ENCODE results near the gene SUN3.
A peak's percentile ranks its signal among the peaks of the same experiment; 100 is the strongest.

The SUN3 gene

GRCh38 chr7:47944536-47945260, 84.2 kb downstream of the SUN3 start:
- TF ChIP-seq, protein P1, sequence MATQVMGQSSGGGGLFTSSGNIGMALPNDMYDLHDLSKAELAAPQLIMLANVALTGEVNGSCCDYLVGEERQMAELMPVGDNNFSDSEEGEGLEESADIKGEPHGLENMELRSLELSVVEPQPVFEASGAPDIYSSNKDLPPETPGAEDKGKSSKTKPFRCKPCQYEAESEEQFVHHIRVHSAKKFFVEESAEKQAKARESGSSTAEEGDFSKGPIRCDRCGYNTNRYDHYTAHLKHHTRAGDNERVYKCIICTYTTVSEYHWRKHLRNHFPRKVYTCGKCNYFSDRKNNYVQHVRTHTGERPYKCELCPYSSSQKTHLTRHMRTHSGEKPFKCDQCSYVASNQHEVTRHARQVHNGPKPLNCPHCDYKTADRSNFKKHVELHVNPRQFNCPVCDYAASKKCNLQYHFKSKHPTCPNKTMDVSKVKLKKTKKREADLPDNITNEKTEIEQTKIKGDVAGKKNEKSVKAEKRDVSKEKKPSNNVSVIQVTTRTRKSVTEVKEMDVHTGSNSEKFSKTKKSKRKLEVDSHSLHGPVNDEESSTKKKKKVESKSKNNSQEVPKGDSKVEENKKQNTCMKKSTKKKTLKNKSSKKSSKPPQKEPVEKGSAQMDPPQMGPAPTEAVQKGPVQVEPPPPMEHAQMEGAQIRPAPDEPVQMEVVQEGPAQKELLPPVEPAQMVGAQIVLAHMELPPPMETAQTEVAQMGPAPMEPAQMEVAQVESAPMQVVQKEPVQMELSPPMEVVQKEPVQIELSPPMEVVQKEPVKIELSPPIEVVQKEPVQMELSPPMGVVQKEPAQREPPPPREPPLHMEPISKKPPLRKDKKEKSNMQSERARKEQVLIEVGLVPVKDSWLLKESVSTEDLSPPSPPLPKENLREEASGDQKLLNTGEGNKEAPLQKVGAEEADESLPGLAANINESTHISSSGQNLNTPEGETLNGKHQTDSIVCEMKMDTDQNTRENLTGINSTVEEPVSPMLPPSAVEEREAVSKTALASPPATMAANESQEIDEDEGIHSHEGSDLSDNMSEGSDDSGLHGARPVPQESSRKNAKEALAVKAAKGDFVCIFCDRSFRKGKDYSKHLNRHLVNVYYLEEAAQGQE (IDR thresholded peaks at IDR 0.05; ENCODE audit: insufficient read depth in 1 of 2, low read depth in 2 of 2, low read length in 2 of 2) = no peak
- TF ChIP-seq POLR2AphosphoS5 (IDR thresholded peaks at IDR 0.05; ENCODE audit: low read depth, low read length) = no peak
- TF ChIP-seq FOXP2 (optimal IDR thresholded peaks at IDR 0.05; ENCODE audit: borderline replicate concordance, extremely low read depth, extremely low read length, insufficient read depth) = no peak
- TF ChIP-seq TAF1 (IDR thresholded peaks at IDR 0.05; ENCODE audit: borderline replicate concordance, insufficient read depth, low read length) = no peak
- no peak for TF ChIP-seq SIN3A (IDR thresholded peaks at IDR 0.05; ENCODE audit: borderline replicate concordance, insufficient read depth, low read length)

- no peak for TF ChIP-seq SIN3A (IDR thresholded peaks at IDR 0.05; ENCODE audit: borderline replicate concordance, insufficient read depth, low read length)
- peak; percentile 53 for TF ChIP-seq FOXP2 (optimal IDR thresholded peaks at IDR 0.05; ENCODE audit: borderline replicate concordance, extremely low read depth, extremely low read length, insufficient read depth)
- TF ChIP-seq, protein P1 (IDR thresholded peaks at IDR 0.05; ENCODE audit: insufficient read depth in 1 of 2, low read depth in 2 of 2, low read length in 2 of 2) = 0 out of 4 replicates have a peak, but pooled peaks of 1 of the 2 experiments have one; percentile 13
- TF ChIP-seq TAF1 (IDR thresholded peaks at IDR 0.05; ENCODE audit: borderline replicate concordance, insufficient read depth, low read length) = no peak
- TF ChIP-seq POLR2AphosphoS5 (IDR thresholded peaks at IDR 0.05; ENCODE audit: low read depth, low read length) = no peak
Measured at GRCh38 chr7:47943676-47944474, 85.0 kb downstream of the SUN3 start.

DNA sequence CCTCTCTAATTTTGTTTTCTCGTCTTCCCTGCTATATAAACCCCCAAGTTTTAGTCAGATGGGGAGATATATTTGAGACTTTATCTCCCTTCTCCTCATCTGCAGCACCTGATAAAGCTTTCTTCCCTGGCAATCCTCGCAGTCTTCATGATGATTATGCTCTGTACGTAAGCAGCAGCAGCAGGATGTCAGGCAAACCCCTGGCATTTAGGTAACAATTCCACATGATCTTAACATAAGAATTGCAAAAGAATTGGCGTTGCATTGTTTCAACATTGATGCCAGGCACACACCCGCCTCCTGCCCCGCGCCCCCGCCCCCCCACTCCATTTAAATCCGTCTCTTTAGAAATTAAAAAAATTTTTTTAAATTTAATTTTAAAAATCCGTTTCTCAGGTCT, 86.8 kb downstream of the SUN3 start:
- no peak for TF ChIP-seq POLR2AphosphoS5 (IDR thresholded peaks at IDR 0.05; ENCODE audit: low read depth, low read length)
- TF ChIP-seq, protein P1 (IDR thresholded peaks at IDR 0.05; ENCODE audit: insufficient read depth in 1 of 2, low read depth in 2 of 2, low read length in 2 of 2) = no peak
- no peak for TF ChIP-seq TAF1 (IDR thresholded peaks at IDR 0.05; ENCODE audit: borderline replicate concordance, insufficient read depth, low read length)
- TF ChIP-seq FOXP2 (optimal IDR thresholded peaks at IDR 0.05; ENCODE audit: borderline replicate concordance, extremely low read depth, extremely low read length, insufficient read depth) = no peak
- no peak for TF ChIP-seq SIN3A (IDR thresholded peaks at IDR 0.05; ENCODE audit: borderline replicate concordance, insufficient read depth, low read length)

GRCh38 chr7:47941136-47941844, 87.6 kb downstream of the SUN3 start:
- TF ChIP-seq SIN3A (IDR thresholded peaks at IDR 0.05; ENCODE audit: borderline replicate concordance, insufficient read depth, low read length) (no peak), TAF1 (IDR thresholded peaks at IDR 0.05; ENCODE audit: borderline replicate concordance, insufficient read depth, low read length) (no peak), POLR2AphosphoS5 (IDR thresholded peaks at IDR 0.05; ENCODE audit: low read depth, low read length) (no peak), FOXP2 (optimal IDR thresholded peaks at IDR 0.05; ENCODE audit: borderline replicate concordance, extremely low read depth, extremely low read length, insufficient read depth) (no peak)
- TF ChIP-seq, protein P1 (IDR thresholded peaks at IDR 0.05; ENCODE audit: insufficient read depth in 1 of 2, low read depth in 2 of 2, low read length in 2 of 2) = no peak

Data from PFSK-1 (cell line).